ENCODE results near the gene KLHL6. TPM values are rescaled to one million over a fixed set of nuclear protein-coding genes. Genes with fewer than 3 reads are reported as not detected.
"Not testable (repeated sequence)": the region's sequence is repeated elsewhere in the genome, so short reads cannot be mapped to it uniquely, and the experiment has no call there.

KLHL6 gene
- total RNA-seq, 2 experiments from 2014 or later = 32.4 to 32.6 TPM

- POLR2A ChIA-PET = interaction anchor here (0.5 kb wide), 1 partner anchor 176 kb away, joined by 3 read pairs; no protein-coding TSS in a partner anchor
- no peak for TF ChIP-seq CTCF (IDR thresholded peaks at IDR 0.05)
- ATAC-seq (no peak), DNase-seq (no peak)
- Mint-ChIP-seq H3K9me3 (no peaks in the 10 kb centered on the region), H3K27ac (no peak overlapping the region), H3K27me3 (no peaks in the 10 kb centered on the region), H3K4me1 (ENCODE audit: low read depth) (peaks cover 6% of the 10 kb centered on the region), H3K4me3 (no peak overlapping the region), H3K36me3 (ENCODE audit: low read depth) (no peaks in the 10 kb centered on the region)
- CTCF ChIA-PET = interaction anchor here (1.0 kb wide), 1 partner anchor 13 kb away, joined by 3 read pairs; no protein-coding TSS in a partner anchor
- intact Hi-C loops (cut with micrococcal nuclease) = no loop called here
These were observed 22.7 kb upstream of the KLHL6 start for GRCh38 chr3:183578179-183578578.

- intact Hi-C loops (cut with micrococcal nuclease) = no loop called here
- Mint-ChIP-seq H3K4me1 (ENCODE audit: low read depth) (peaks cover 6% of the 10 kb centered on the region), H3K36me3 (ENCODE audit: low read depth) (no peaks in the 10 kb centered on the region), H3K4me3 (no peak overlapping the region), H3K27ac (no peak overlapping the region), H3K9me3 (no peaks in the 10 kb centered on the region), H3K27me3 (no peaks in the 10 kb centered on the region)
- CTCF ChIA-PET = interaction anchor here (1.2 to 2.0 kb wide), 2 partner anchors 15 to 17 kb away, joined by 4 to 6 read pairs; no protein-coding TSS in a partner anchor
- POLR2A ChIA-PET = interaction anchor here (0.5 kb wide), 1 partner anchor 109 kb away, joined by 3 read pairs; no protein-coding TSS in a partner anchor
- DNase-seq (no peak), ATAC-seq (no peak)
- TF ChIP-seq CTCF (IDR thresholded peaks at IDR 0.05) = no peak
These were observed 21.8 kb upstream of the KLHL6 start for GRCh38 chr3:183577346-183577745.

- Mint-ChIP-seq H3K9me3 (no peaks in the 10 kb centered on the region), H3K36me3 (ENCODE audit: low read depth) (no peaks in the 10 kb centered on the region), H3K4me3 (no peak overlapping the region), H3K27ac (no peak overlapping the region), H3K4me1 (ENCODE audit: low read depth) (peaks cover 6% of the 10 kb centered on the region), H3K27me3 (no peaks in the 10 kb centered on the region)
- ATAC-seq = no peak
- intact Hi-C loops (cut with micrococcal nuclease) = no loop called here
- ChIA-PET POLR2A (interaction anchor here (0.5 to 0.7 kb wide), 2 partner anchors 86 to 108 kb away, joined by 3 read pairs; no protein-coding TSS in a partner anchor), CTCF (interaction anchor here (1.1 to 2.0 kb wide), 4 partner anchors 10 to 191 kb away, joined by 3 to 6 read pairs (median 4); no protein-coding TSS in a partner anchor)
- no peak for TF ChIP-seq CTCF (IDR thresholded peaks at IDR 0.05)
- DNase-seq = no peak
These were observed 21.1 kb upstream of the KLHL6 start for GRCh38 chr3:183576487-183577107.

- ATAC-seq = no peak
- ChIA-PET CTCF (no interaction called here), POLR2A (no interaction called here)
- Mint-ChIP-seq H3K27me3 (no peaks in the 10 kb centered on the region), H3K4me1 (ENCODE audit: low read depth) (peaks cover 2% of the 10 kb centered on the region), H3K4me3 (no peak overlapping the region), H3K36me3 (ENCODE audit: low read depth) (no peaks in the 10 kb centered on the region), H3K9me3 (no peaks in the 10 kb centered on the region), H3K27ac (no peak overlapping the region)
- TF ChIP-seq CTCF (IDR thresholded peaks at IDR 0.05) = no peak
- intact Hi-C loops (cut with micrococcal nuclease) = no loop called here
- DNase-seq = no peak
These were observed 17.4 kb upstream of the KLHL6 start for GRCh38 chr3:183572935-183573334.

GRCh38 chr3:183570191-183570590 is 14.7 kb upstream of the KLHL6 start:
- CTCF ChIA-PET; POLR2A ChIA-PET; DNase-seq; H3K27me3 Mint-ChIP-seq; H3K4me3 Mint-ChIP-seq; H3K36me3 Mint-ChIP-seq (ENCODE audit: low read depth); H3K27ac Mint-ChIP-seq; intact Hi-C loops (cut with micrococcal nuclease); ATAC-seq; H3K9me3 Mint-ChIP-seq; H3K4me1 Mint-ChIP-seq (ENCODE audit: low read depth): not testable (repeated sequence)
